ENCODE results near the gene DUS1L. TPM values are rescaled to one million over a fixed set of nuclear protein-coding genes. Genes with fewer than 3 reads are reported as not detected.

DUS1L gene
- total RNA-seq, 5 donors from 2014 or later (not counting 1 experiment from before 2014, with no cell fraction given) = 137 to 186 (median 177) TPM

DNA sequence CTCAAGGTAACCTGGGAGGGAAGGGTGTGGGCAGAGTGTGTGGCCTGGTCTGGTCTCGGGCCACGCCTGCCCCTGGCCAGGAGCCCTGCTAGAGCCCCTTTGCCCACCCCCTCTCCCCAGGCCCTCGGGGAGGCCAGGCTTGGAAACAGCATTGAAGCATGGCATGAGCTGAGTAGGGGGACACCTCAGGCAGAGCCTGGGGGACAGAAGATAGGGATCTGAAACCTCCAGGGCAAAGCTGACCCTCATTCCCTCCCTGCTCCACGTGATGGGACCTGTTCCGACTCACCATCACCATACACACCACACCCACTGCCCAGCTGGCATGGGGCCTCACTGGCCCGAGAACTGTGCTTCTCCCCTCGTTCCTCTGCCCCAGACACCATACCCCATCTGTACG is 16.5 kb downstream of the DUS1L start:
- DNase-seq = no peak
- no peak for ATAC-seq (replicated peaks in 1 of 4)
- peaks cover 9 to 40% of the 10 kb centered on the region in 2 experiments for H3K4me1 ChIP-seq (ENCODE audit: control insufficient read depth in 1 of 2, extremely low read depth in 1 of 2, insufficient read depth in 2 of 2, low read length in 2 of 2)
- WGBS (ENCODE audit: insufficient coverage) = 100% methylated on average over 2 of the region's 8 CpGs
- H3K27me3 ChIP-seq (replicated peaks in 1 of 2; ENCODE audit: control insufficient read depth in 2 of 2, extremely low read depth in 1 of 2, insufficient read depth in 2 of 2, low read length in 1 of 2) = no peaks in the 10 kb centered on the region
- Mint-ChIP-seq H3K4me3 (peak overlapping the region; percentile 9 to 31 (median 25)), H3K27me3 (no peaks in the 10 kb centered on the region), H3K9me3 (no peaks in the 10 kb centered on the region), H3K4me1 (peaks cover 5 to 23% (median 18%) of the 10 kb centered on the region in 3 donors), H3K36me3 (peaks cover 7% of the 10 kb centered on the region), H3K27ac (no peak overlapping the region)
- CTCF ChIA-PET = no interaction called here
- H3K9me3 ChIP-seq = no peaks in the 10 kb centered on the region
- no peak overlapping the region for H3K4me3 ChIP-seq (ENCODE audit: control insufficient read depth in 1 of 2, extremely low read depth in 1 of 2, low read length in 1 of 2)
- H3K36me3 ChIP-seq (ENCODE audit: control insufficient read depth in 2 of 2, extremely low read depth in 1 of 2, insufficient read depth in 1 of 2, low read length in 1 of 2) = peaks cover 4 to 13% of the 10 kb centered on the region in 2 donors
- no peak overlapping the region for H3K27ac ChIP-seq (ENCODE audit: low read length)
- POLR2A ChIA-PET = no interaction called here

- Histone ChIP-seq H3K27me3 (replicated peaks in 1 of 2; ENCODE audit: control insufficient read depth in 2 of 2, extremely low read depth in 1 of 2, insufficient read depth in 2 of 2, low read length in 1 of 2) (no peaks in the 10 kb centered on the region), H3K4me3 (ENCODE audit: control insufficient read depth in 1 of 2, extremely low read depth in 1 of 2, low read length in 1 of 2) (no peak overlapping the region), H3K27ac (ENCODE audit: low read length) (no peak overlapping the region), H3K9me3 (no peaks in the 10 kb centered on the region), H3K4me1 (ENCODE audit: control insufficient read depth in 1 of 2, extremely low read depth in 1 of 2, insufficient read depth in 2 of 2, low read length in 2 of 2) (peaks cover 9 to 35% of the 10 kb centered on the region in 2 experiments), H3K36me3 (ENCODE audit: control insufficient read depth in 2 of 2, extremely low read depth in 1 of 2, insufficient read depth in 1 of 2, low read length in 1 of 2) (peaks cover 4 to 8% of the 10 kb centered on the region in 2 donors)
- no peak for DNase-seq
- no peak overlapping the region for H3K27ac Mint-ChIP-seq
- no peaks in the 10 kb centered on the region for H3K9me3 Mint-ChIP-seq
- H3K27me3 Mint-ChIP-seq = no peaks in the 10 kb centered on the region
- peaks cover 5 to 21% (median 18%) of the 10 kb centered on the region in 3 donors for H3K4me1 Mint-ChIP-seq
- H3K4me3 Mint-ChIP-seq = peak overlapping the region in 2 of 3 donors; percentile 24 to 46
- ATAC-seq (replicated peaks in 1 of 4) = no peak
- WGBS (ENCODE audit: insufficient coverage) = 94% methylated on average over 20 of the region's 20 CpGs
- H3K36me3 Mint-ChIP-seq = peaks cover 7% of the 10 kb centered on the region
- CTCF ChIA-PET = interaction anchor here in 1 of 2 donors (0.9 kb wide), 1 partner anchor 11 kb away, joined by 5 read pairs; the partner anchor contains the start of gene DCXR
- POLR2A ChIA-PET = no interaction called here
Observed at GRCh38 chr17:82048571-82048971, 17.0 kb downstream of the DUS1L start.

GRCh38 chr17:82047914-82048570 is 17.6 kb downstream of the DUS1L start:
- Histone ChIP-seq H3K4me3 (ENCODE audit: control insufficient read depth in 1 of 2, extremely low read depth in 1 of 2, low read length in 1 of 2) (no peak overlapping the region), H3K27ac (ENCODE audit: low read length) (no peak overlapping the region), H3K9me3 (no peaks in the 10 kb centered on the region), H3K36me3 (ENCODE audit: control insufficient read depth in 2 of 2, extremely low read depth in 1 of 2, insufficient read depth in 1 of 2, low read length in 1 of 2) (peaks cover 4 to 8% of the 10 kb centered on the region in 2 donors), H3K27me3 (replicated peaks in 1 of 2; ENCODE audit: control insufficient read depth in 2 of 2, extremely low read depth in 1 of 2, insufficient read depth in 2 of 2, low read length in 1 of 2) (no peaks in the 10 kb centered on the region), H3K4me1 (ENCODE audit: control insufficient read depth in 1 of 2, extremely low read depth in 1 of 2, insufficient read depth in 2 of 2, low read length in 2 of 2) (peaks cover 7 to 30% of the 10 kb centered on the region in 2 experiments)
- WGBS (ENCODE audit: insufficient coverage) = 97% methylated on average over 20 of the region's 25 CpGs
- Mint-ChIP-seq H3K27me3 (no peaks in the 10 kb centered on the region), H3K9me3 (no peaks in the 10 kb centered on the region), H3K27ac (no peak overlapping the region), H3K4me1 (peaks cover 5 to 16% (median 14%) of the 10 kb centered on the region in 3 donors), H3K4me3 (peak overlapping the region in 2 of 3 donors; percentile 29 to 36), H3K36me3 (peaks cover 7% of the 10 kb centered on the region)
- ChIA-PET CTCF (interaction anchor here in 1 of 2 donors (0.9 kb wide), 1 partner anchor 10 kb away, joined by 5 read pairs; the partner anchor contains the start of gene DCXR), POLR2A (no interaction called here)
- ATAC-seq (replicated peaks in 1 of 4) (no peak), DNase-seq (no peak)

DNA sequence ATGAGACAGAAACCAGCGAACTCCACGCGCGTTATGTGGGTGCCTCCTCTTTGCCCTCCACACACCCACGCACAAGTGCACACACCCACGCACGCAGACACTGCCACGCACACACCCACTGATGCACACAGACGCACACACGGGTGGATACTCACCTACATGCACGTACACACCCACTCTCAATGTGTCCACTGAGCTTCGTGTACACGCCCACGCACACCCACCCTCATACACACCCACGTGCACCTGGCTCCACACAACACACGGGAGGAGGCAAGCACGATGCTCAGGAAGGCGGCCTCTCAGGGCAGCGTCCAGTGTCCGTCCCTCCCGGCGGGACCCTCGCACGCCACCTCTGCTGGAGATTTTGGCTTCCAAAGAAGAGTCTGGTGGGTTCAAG is 18.2 kb downstream of the DUS1L start:
- H3K9me3 ChIP-seq = no peaks in the 10 kb centered on the region
- no peak for ATAC-seq (replicated peaks in 1 of 4)
- peaks cover 7% of the 10 kb centered on the region for H3K36me3 Mint-ChIP-seq
- ChIA-PET POLR2A (no interaction called here), CTCF (no interaction called here)
- no peaks in the 10 kb centered on the region for H3K9me3 Mint-ChIP-seq
- no peaks in the 10 kb centered on the region for H3K27me3 Mint-ChIP-seq
- no peak overlapping the region for H3K4me3 ChIP-seq (ENCODE audit: control insufficient read depth in 1 of 2, extremely low read depth in 1 of 2, low read length in 1 of 2)
- H3K4me1 ChIP-seq (ENCODE audit: control insufficient read depth in 1 of 2, extremely low read depth in 1 of 2, insufficient read depth in 2 of 2, low read length in 2 of 2) = peaks cover 3 to 23% of the 10 kb centered on the region in 2 experiments
- no peak for DNase-seq
- no peaks in the 10 kb centered on the region for H3K27me3 ChIP-seq (replicated peaks in 1 of 2; ENCODE audit: control insufficient read depth in 2 of 2, extremely low read depth in 1 of 2, insufficient read depth in 2 of 2, low read length in 1 of 2)
- H3K4me1 Mint-ChIP-seq = peaks cover 5 to 11% (median 10%) of the 10 kb centered on the region in 3 donors
- no peak overlapping the region for H3K27ac ChIP-seq (ENCODE audit: low read length)
- no peak overlapping the region for H3K27ac Mint-ChIP-seq
- WGBS (ENCODE audit: insufficient coverage) = 75% methylated on average over 21 of the region's 24 CpGs
- peaks cover 4 to 8% of the 10 kb centered on the region in 2 donors for H3K36me3 ChIP-seq (ENCODE audit: control insufficient read depth in 2 of 2, extremely low read depth in 1 of 2, insufficient read depth in 1 of 2, low read length in 1 of 2)
- peak overlapping the region in 2 of 3 donors; percentile 29 to 36 for H3K4me3 Mint-ChIP-seq

DNA sequence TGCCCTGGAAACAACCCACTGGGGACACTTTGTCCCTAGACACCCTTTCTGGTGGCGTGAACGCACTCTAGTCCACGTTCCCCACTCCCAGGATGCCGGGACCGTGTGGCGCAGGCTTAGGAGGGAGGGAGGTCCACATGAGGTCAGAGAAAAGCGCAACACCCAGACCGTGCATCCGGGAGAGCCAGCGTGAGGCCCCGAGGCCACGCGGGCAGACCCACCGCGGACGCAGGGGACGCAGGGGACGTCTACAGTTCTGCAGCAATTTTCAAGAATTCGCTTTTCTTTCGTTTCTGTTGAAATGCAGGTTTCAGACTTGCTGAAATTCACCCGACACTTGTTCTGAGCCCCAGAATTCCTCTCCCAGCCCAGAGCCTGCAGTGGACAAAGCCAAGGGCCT is 18.7 kb downstream of the DUS1L start:
- H3K9me3 ChIP-seq = no peaks in the 10 kb centered on the region
- Mint-ChIP-seq H3K9me3 (no peaks in the 10 kb centered on the region), H3K36me3 (peaks cover 7% of the 10 kb centered on the region), H3K27ac (no peak overlapping the region), H3K4me1 (peaks cover 5 to 11% (median 10%) of the 10 kb centered on the region in 3 donors), H3K4me3 (no peak overlapping the region), H3K27me3 (no peaks in the 10 kb centered on the region)
- no peak overlapping the region for H3K4me3 ChIP-seq (ENCODE audit: control insufficient read depth in 1 of 2, extremely low read depth in 1 of 2, low read length in 1 of 2)
- no peak for ATAC-seq (replicated peaks in 1 of 4)
- DNase-seq = no peak
- no peaks in the 10 kb centered on the region for H3K27me3 ChIP-seq (replicated peaks in 1 of 2; ENCODE audit: control insufficient read depth in 2 of 2, extremely low read depth in 1 of 2, insufficient read depth in 2 of 2, low read length in 1 of 2)
- no peak overlapping the region for H3K27ac ChIP-seq (ENCODE audit: low read length)
- 98% methylated on average over 21 of the region's 21 CpGs for WGBS (ENCODE audit: insufficient coverage)
- ChIA-PET POLR2A (no interaction called here), CTCF (no interaction called here)
- peaks cover 4 to 8% of the 10 kb centered on the region in 2 donors for H3K36me3 ChIP-seq (ENCODE audit: control insufficient read depth in 2 of 2, extremely low read depth in 1 of 2, insufficient read depth in 1 of 2, low read length in 1 of 2)
- peaks cover 0 to 19% of the 10 kb centered on the region in 2 experiments for H3K4me1 ChIP-seq (ENCODE audit: control insufficient read depth in 1 of 2, extremely low read depth in 1 of 2, insufficient read depth in 2 of 2, low read length in 2 of 2)

DNA sequence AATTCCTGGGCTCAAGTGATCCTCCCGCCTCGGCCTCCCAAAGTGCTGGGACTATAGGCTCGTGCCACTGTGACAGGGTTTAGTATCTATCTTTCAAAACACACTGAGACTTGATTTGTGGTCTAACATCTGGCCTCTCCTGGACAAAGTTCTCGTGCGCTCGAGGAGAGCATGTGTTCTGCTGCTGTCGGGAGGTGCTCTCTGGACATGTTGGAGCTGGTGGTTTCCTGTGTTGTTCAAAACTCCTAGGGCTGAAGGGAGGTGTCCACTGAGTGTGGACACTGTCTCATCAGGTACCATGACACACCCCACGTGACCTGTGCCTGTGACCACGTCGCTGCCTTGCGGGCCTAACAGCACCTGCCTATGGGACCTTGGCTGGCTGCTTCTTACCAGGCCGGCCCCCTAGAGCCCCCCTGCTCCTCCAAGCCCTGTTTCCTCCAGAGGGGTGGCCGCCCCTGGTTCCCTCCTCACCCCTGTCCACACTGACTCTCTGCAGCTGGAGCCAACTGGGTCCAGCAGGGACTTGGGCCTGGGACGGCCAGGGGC is 19.6 kb downstream of the DUS1L start:
- POLR2A ChIA-PET = no interaction called here
- Mint-ChIP-seq H3K36me3 (peaks cover 7% of the 10 kb centered on the region), H3K27me3 (no peaks in the 10 kb centered on the region), H3K9me3 (no peaks in the 10 kb centered on the region), H3K4me3 (no peak overlapping the region), H3K4me1 (peaks cover 5 to 11% (median 10%) of the 10 kb centered on the region in 3 donors), H3K27ac (peak overlapping the region in 1 of 2 donors; percentile 58)
- DNase-seq (no peak), ATAC-seq (replicated peaks in 1 of 4) (no peak)
- no peaks in the 10 kb centered on the region for H3K27me3 ChIP-seq (replicated peaks in 1 of 2; ENCODE audit: control insufficient read depth in 2 of 2, extremely low read depth in 1 of 2, insufficient read depth in 2 of 2, low read length in 1 of 2)
- 87% methylated on average over 13 of the region's 14 CpGs for WGBS (ENCODE audit: insufficient coverage)
- peaks cover 0 to 18% of the 10 kb centered on the region in 2 experiments for H3K4me1 ChIP-seq (ENCODE audit: control insufficient read depth in 1 of 2, extremely low read depth in 1 of 2, insufficient read depth in 2 of 2, low read length in 2 of 2)
- H3K4me3 ChIP-seq (ENCODE audit: control insufficient read depth in 1 of 2, extremely low read depth in 1 of 2, low read length in 1 of 2) = no peak overlapping the region
- H3K9me3 ChIP-seq = no peaks in the 10 kb centered on the region
- CTCF ChIA-PET = no interaction called here
- H3K36me3 ChIP-seq (ENCODE audit: control insufficient read depth in 2 of 2, extremely low read depth in 1 of 2, insufficient read depth in 1 of 2, low read length in 1 of 2) = peaks cover 4 to 8% of the 10 kb centered on the region in 2 donors
- H3K27ac ChIP-seq (ENCODE audit: low read length) = no peak overlapping the region
